GM18499 (cell line): ENCODE results near the gene S1PR5.
"Not testable (repeated sequence)": the region's sequence is repeated elsewhere in the genome, so short reads cannot be mapped to it uniquely, and the experiment has no call there.

Experiments used
- ATAC-seq: cut with Tn5 transposase; IDR thresholded peaks from one replicate; pipeline ENCODE4 v1.9.1; 2021; ENCODE audit warnings: moderate number of reproducible peaks; ENCODE audit not compliant: insufficient read depth, unreplicated experiment

The S1PR5 gene

GRCh38 chr19:10546817-10547216, 29.6 kb upstream of the S1PR5 start:
- ATAC-seq = no peak

- ATAC-seq = no peak
These were observed 27.6 kb upstream of the S1PR5 start for GRCh38 chr19:10544753-10545251.

- no peak for ATAC-seq
These were observed 27.1 kb upstream of the S1PR5 start for GRCh38 chr19:10544242-10544752.

GRCh38 chr19:10543420-10544241, 26.4 kb upstream of the S1PR5 start, which contains the start of gene ATG4D:
Gene ATG4D (plus strand): TSS chr19:10543904. CDS start chr19:10544091, 187 bp downstream.
- no peak for ATAC-seq

GRCh38 chr19:10543059-10543419, 25.8 kb upstream of the S1PR5 start:
- no peak for ATAC-seq

GRCh38 chr19:10539016-10539415, 21.8 kb upstream of the S1PR5 start:
- not testable (repeated sequence) for ATAC-seq

- ATAC-seq = no peak
These were observed 21.1 kb upstream of the S1PR5 start for GRCh38 chr19:10538204-10538983.

GRCh38 chr19:10537668-10538067, 20.4 kb upstream of the S1PR5 start:
- no peak for ATAC-seq

- ATAC-seq = no peak
These were observed 18.4 kb upstream of the S1PR5 start for GRCh38 chr19:10535613-10536012.

GRCh38 chr19:10533646-10534386, 16.6 kb upstream of the S1PR5 start:
- ATAC-seq = no peak

- no peak for ATAC-seq
These were observed 15.2 kb upstream of the S1PR5 start for GRCh38 chr19:10532457-10532856.

GRCh38 chr19:10526887-10527286, 9.6 kb upstream of the S1PR5 start:
- not testable (repeated sequence) for ATAC-seq

GRCh38 chr19:10525636-10526035, 8.4 kb upstream of the S1PR5 start:
- ATAC-seq = no peak

- ATAC-seq = no peak
These were observed 5.9 kb upstream of the S1PR5 start for GRCh38 chr19:10523135-10523636.

- ATAC-seq = no peak
These were observed 4.4 kb upstream of the S1PR5 start for GRCh38 chr19:10521461-10522171.

- no peak for ATAC-seq
These were observed 3.5 kb upstream of the S1PR5 start for GRCh38 chr19:10520652-10521318.

GRCh38 chr19:10519421-10519820, 2.2 kb upstream of the S1PR5 start:
- no peak for ATAC-seq

GRCh38 chr19:10518444-10519361, 1.5 kb upstream of the S1PR5 start:
- no peak for ATAC-seq
